A549 (cell line): Measurements from ENCODE around the gene ANXA3. TPM values are rescaled to one million over a fixed set of nuclear protein-coding genes. Genes with fewer than 3 reads are reported as not detected.

Experiments used
- ATAC-seq, 2 experiments: fragments of 200-7000 bp in 1 of 2; fragments of >200 bp in 1 of 2; cut with Nextera tagmentation in 1 of 2; cut with Tn5 transposase in 1 of 2; 3 replicates each; pipeline versions ENCODE4 v1.8.0 to v1.9.1; 2018 to 2020; ENCODE audit warnings: mild to moderate bottlenecking in 1 of 2, moderate library complexity in 1 of 2
- CTCF ChIA-PET: fragments of 300-600 bp; sonication (Branson Sonifier 250); formaldehyde crosslinking; extraction: SDS; loops from one replicate; lab custom pipeline; 2021; ENCODE audit warnings: antibody characterized with exemption, inconsistent platforms; lab: Yijun Ruan, JAX
- POLR2A ChIA-PET: fragments of 350-600 bp; formaldehyde crosslinking; extraction: SDS; loops from one replicate; lab custom pipeline; 2021; ENCODE audit warnings: antibody characterized with exemption, inconsistent platforms; lab: Yijun Ruan, JAX
- DNase-seq, 2 experiments: peaks; one replicate each; pipeline versions ENCODE4 v3.0.0 to v3.0.0-alpha.2; 2011 to 2016; ENCODE audit warnings: low read depth in 1 of 2, low spot score in 1 of 2
- FAIRE-seq: peaks from 2 replicates; lab custom pipeline; 2011; peaks lifted over from hg19 to GRCh38; lab: Jason Lieb, UNC
- H3K27ac ChIP-seq, 2 experiments: fragments of >200 bp; sonication (Bioruptor Twin); formaldehyde crosslinking; 3 replicates each; pipeline ENCODE4 v1.5.1; 2016 to 2017
- H3K4me1 ChIP-seq: fragments of >200 bp; sonication (Bioruptor Twin); formaldehyde crosslinking; 3 replicates; pipeline ENCODE4 v1.6.1; 2016
- H3K4me2 ChIP-seq: fragments of >200 bp; sonication (Bioruptor Twin); formaldehyde crosslinking; 3 replicates; pipeline ENCODE4 v1.6.1; 2016
- H3K4me3 ChIP-seq: fragments of >200 bp; sonication (Bioruptor Twin); formaldehyde crosslinking; 3 replicates; pipeline ENCODE4 v1.5.1; 2016
- H3K9me3 ChIP-seq: fragments of >200 bp; sonication (Bioruptor Twin); formaldehyde crosslinking; 3 replicates; pipeline ENCODE4 v1.6.1; 2016
- CHD4 ChIP-seq: fragments of 200-600 bp; sonication (generic); IDR thresholded peaks from 2 replicates; pipeline ENCODE4 v1.6.1; 2016; ENCODE audit warnings: antibody characterized with exemption, mild to moderate bottlenecking, borderline replicate concordance
- EHF ChIP-seq: fragments of 250-450 bp; sonication (Bioruptor Pico); IDR thresholded peaks from 2 replicates; pipeline ENCODE4 v1.5.0; 2020; ENCODE audit warnings: mild to moderate bottlenecking
- EHMT2 ChIP-seq: fragments of 200-600 bp; sonication (generic); IDR thresholded peaks from 2 replicates; pipeline ENCODE4 v1.6.1; 2016; ENCODE audit warnings: antibody characterized with exemption, low read depth, mild to moderate bottlenecking, moderate library complexity
- FOSB ChIP-seq: fragments of 250-450 bp; sonication (Bioruptor Pico); IDR thresholded peaks from 2 replicates; pipeline ENCODE4 v1.5.0; 2020; ENCODE audit warnings: mild to moderate bottlenecking, moderate library complexity
- FOXS1 ChIP-seq: fragments of 250-450 bp; sonication (Bioruptor Pico); IDR thresholded peaks from 2 replicates; pipeline ENCODE4 v1.5.0; 2020; ENCODE audit warnings: mild to moderate bottlenecking, moderate library complexity
- GATA3 ChIP-seq: IDR thresholded peaks from 2 replicates; pipeline ENCODE4 v1.6.1; 2012; ENCODE audit warnings: borderline replicate concordance
- HOXB5 ChIP-seq: fragments of 250-450 bp; sonication (Bioruptor Pico); IDR thresholded peaks from 2 replicates; pipeline ENCODE4 v1.5.0; 2020; ENCODE audit warnings: mild to moderate bottlenecking, moderate library complexity
- JUNB ChIP-seq: fragments of >200 bp; sonication (Bioruptor Twin); formaldehyde crosslinking; IDR thresholded peaks from 2 replicates; pipeline ENCODE4 v1.6.1; 2016
- KDM1A ChIP-seq: fragments of 200-600 bp; sonication (generic); IDR thresholded peaks from 2 replicates; pipeline ENCODE4 v1.6.1; 2016; ENCODE audit warnings: low read depth, mild to moderate bottlenecking
- KDM5A ChIP-seq: fragments of 200-600 bp; sonication (generic); IDR thresholded peaks from 2 replicates; pipeline ENCODE4 v1.6.1; 2016; ENCODE audit warnings: antibody characterized with exemption, mild to moderate bottlenecking
- MAZ ChIP-seq: fragments of 150-350 bp; IDR thresholded peaks from 2 replicates; pipeline ENCODE4 v1.6.1; 2014; ENCODE audit warnings: antibody characterized with exemption, low read depth, low read length, borderline replicate concordance
- NFE2L2 ChIP-seq: fragments of 150-350 bp; conservative IDR thresholded peaks from 2 replicates; pipeline ENCODE4 v1.6.1; 2014; ENCODE audit warnings: low read length
- POLR2A ChIP-seq: IDR thresholded peaks from 2 replicates; pipeline ENCODE4 v1.6.1; 2012; ENCODE audit warnings: mild to moderate bottlenecking, low read length
- POLR2AphosphoS2 ChIP-seq: conservative IDR thresholded peaks from 2 replicates; pipeline ENCODE4 v1.6.1; 2012; ENCODE audit warnings: low read length, improper control_type of control experiment, inconsistent platforms
- RAD21 ChIP-seq, 2 experiments: fragments of >200 bp in 1 of 2; sonication (Bioruptor Twin) in 1 of 2; formaldehyde crosslinking in 1 of 2; IDR thresholded peaks in 1 of 2; conservative IDR thresholded peaks in 1 of 2; 2 replicates in 1 of 2; 3 replicates in 1 of 2; pipeline ENCODE4 v1.6.1; 2012 to 2018; ENCODE audit warnings: inconsistent platforms in 1 of 2
- SMC3 ChIP-seq: fragments of >200 bp; sonication (Bioruptor Twin); formaldehyde crosslinking; IDR thresholded peaks from 3 replicates; pipeline ENCODE4 v1.6.1; 2018; ENCODE audit warnings: inconsistent platforms
- TFCP2L1 ChIP-seq: fragments of 250-450 bp; sonication (Bioruptor Pico); IDR thresholded peaks from 2 replicates; pipeline ENCODE4 v1.5.0; 2021; ENCODE audit warnings: mild to moderate bottlenecking
- TP53 ChIP-seq: fragments of 250-450 bp; sonication (Bioruptor Pico); IDR thresholded peaks from 2 replicates; pipeline ENCODE4 v1.5.0; 2021; ENCODE audit warnings: mild to moderate bottlenecking, moderate library complexity
- USF2 ChIP-seq: fragments of 450-650 bp; IDR thresholded peaks from 2 replicates; pipeline ENCODE4 v1.6.1; 2014; ENCODE audit warnings: antibody characterized with exemption
- ZC3H11A ChIP-seq: fragments of 450-650 bp; IDR thresholded peaks from 2 replicates; pipeline ENCODE4 v1.6.1; 2014; ENCODE audit warnings: antibody characterized with exemption, mild to moderate bottlenecking
- ZSCAN20 ChIP-seq: fragments of 250-450 bp; sonication (Bioruptor Pico); IDR thresholded peaks from 2 replicates; pipeline ENCODE4 v1.8.0; 2022; ENCODE audit warnings: mild to moderate bottlenecking, moderate library complexity
- WGBS: methylation state at CpG from one replicate; pipeline ENCODE4 v1.1.6; 2017; ENCODE audit errors: missing lambda C conversion rate; 5-methylcytosine and 5-hydroxymethylcytosine counted together
- polyA plus RNA-seq, 4 experiments: library from polyadenylated mRNA; depleted of rRNA in 3 of 4; stranded (reverse); fragments of >200 nt; fragmentation: RNase III in 1 of 4; extraction: RNeasy Plus Mini Kit Qiagen cat#74134 plus additional on column Dnase treatment in 1 of 4; gene quantifications; 2 replicates in 3 of 4; 3 replicates in 1 of 4; pipeline ENCODE4 v1.2.3, GENCODE V29; 2011 to 2017
- TF ChIP-seq, protein P1 (sequence below): fragments of >200 bp; sonication (Bioruptor Twin); formaldehyde crosslinking; IDR thresholded peaks from 2 replicates; pipeline ENCODE4 v1.6.1; 2016
- TF ChIP-seq, protein P2 (sequence below): fragments of 150-350 bp; IDR thresholded peaks from 2 replicates; pipeline ENCODE4 v1.6.1; 2014; ENCODE audit warnings: low read depth, mild to moderate bottlenecking, low read length
- TF ChIP-seq, protein P3 (sequence below): fragments of >200 bp; sonication (Bioruptor Twin); formaldehyde crosslinking; IDR thresholded peaks from 3 replicates; pipeline ENCODE4 v1.5.1; 2016
- TF ChIP-seq, protein P4 (sequence below): fragments of 200-600 bp; sonication (generic); IDR thresholded peaks from 2 replicates; pipeline ENCODE4 v1.6.1; 2016; ENCODE audit warnings: antibody characterized with exemption, mild to moderate bottlenecking, moderate library complexity

The ANXA3 gene
- polyA plus RNA-seq, 2 of the 4 experiments (the other 2 are of a cell fraction): 126 to 134 TPM

DNA sequence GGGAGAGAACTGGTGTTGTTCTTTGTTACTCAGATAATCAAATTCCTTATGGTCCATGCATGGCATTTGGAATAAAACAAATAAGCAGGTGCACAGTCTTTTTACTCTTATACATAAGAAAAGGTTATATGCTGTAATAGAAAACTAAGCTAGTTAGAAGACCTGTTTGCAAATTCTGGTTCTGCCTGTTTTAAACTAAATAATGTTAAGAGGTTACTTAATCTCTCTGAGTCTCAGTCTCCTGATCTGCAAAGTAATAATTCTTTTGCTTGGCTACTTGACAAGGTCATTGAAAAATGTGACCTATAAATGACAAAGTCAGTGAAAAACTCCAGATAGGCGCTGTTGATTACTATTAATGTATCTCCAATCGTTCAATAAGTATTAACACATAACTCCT is 42.5 kb upstream of the ANXA3 start:
- TF ChIP-seq JUNB (no peak), POLR2A (no peak), KDM5A (no peak), ZSCAN20 (CRISPR knock-in tag) (no peak), FOSB (CRISPR knock-in tag) (no peak), USF2 (no peak)
- TF ChIP-seq, protein P1, sequence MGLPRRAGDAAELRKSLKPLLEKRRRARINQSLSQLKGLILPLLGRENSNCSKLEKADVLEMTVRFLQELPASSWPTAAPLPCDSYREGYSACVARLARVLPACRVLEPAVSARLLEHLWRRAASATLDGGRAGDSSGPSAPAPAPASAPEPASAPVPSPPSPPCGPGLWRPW: no peak
- Histone ChIP-seq H3K9me3 (no peaks in the 10 kb centered on the region), H3K27ac (no peak overlapping the region), H3K4me3 (no peak overlapping the region), H3K4me2 (no peak overlapping the region), H3K4me1 (no peaks in the 10 kb centered on the region)
- POLR2A ChIA-PET: no interaction called here
- no peak for DNase-seq
- no peak for FAIRE-seq
- CTCF ChIA-PET: no interaction called here
- WGBS: 55% methylated on average over 2 of the region's 2 CpGs
- no peak for ATAC-seq

- Histone ChIP-seq H3K4me1 (no peaks in the 10 kb centered on the region), H3K9me3 (no peaks in the 10 kb centered on the region), H3K27ac (no peak overlapping the region), H3K4me3 (no peak overlapping the region), H3K4me2 (no peak overlapping the region)
- ChIA-PET CTCF (interaction anchor here (1.0 kb wide), 1 partner anchor 8 kb away, joined by 4 read pairs; no protein-coding TSS in a partner anchor), POLR2A (no interaction called here)
- no peak for TF ChIP-seq CHD4
- TF ChIP-seq, protein P2, sequence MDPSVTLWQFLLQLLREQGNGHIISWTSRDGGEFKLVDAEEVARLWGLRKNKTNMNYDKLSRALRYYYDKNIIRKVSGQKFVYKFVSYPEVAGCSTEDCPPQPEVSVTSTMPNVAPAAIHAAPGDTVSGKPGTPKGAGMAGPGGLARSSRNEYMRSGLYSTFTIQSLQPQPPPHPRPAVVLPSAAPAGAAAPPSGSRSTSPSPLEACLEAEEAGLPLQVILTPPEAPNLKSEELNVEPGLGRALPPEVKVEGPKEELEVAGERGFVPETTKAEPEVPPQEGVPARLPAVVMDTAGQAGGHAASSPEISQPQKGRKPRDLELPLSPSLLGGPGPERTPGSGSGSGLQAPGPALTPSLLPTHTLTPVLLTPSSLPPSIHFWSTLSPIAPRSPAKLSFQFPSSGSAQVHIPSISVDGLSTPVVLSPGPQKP: no peak
- no peak for TF ChIP-seq EHF
- no peak for TF ChIP-seq KDM1A
- TF ChIP-seq MAZ: no peak
- TF ChIP-seq TP53 (CRISPR knock-in tag): no peak
- no peak for TF ChIP-seq NFE2L2
- TF ChIP-seq USF2: no peak
- TF ChIP-seq KDM5A: no peak
- TF ChIP-seq HOXB5 (CRISPR knock-in tag): no peak
- TF ChIP-seq, protein P3, sequence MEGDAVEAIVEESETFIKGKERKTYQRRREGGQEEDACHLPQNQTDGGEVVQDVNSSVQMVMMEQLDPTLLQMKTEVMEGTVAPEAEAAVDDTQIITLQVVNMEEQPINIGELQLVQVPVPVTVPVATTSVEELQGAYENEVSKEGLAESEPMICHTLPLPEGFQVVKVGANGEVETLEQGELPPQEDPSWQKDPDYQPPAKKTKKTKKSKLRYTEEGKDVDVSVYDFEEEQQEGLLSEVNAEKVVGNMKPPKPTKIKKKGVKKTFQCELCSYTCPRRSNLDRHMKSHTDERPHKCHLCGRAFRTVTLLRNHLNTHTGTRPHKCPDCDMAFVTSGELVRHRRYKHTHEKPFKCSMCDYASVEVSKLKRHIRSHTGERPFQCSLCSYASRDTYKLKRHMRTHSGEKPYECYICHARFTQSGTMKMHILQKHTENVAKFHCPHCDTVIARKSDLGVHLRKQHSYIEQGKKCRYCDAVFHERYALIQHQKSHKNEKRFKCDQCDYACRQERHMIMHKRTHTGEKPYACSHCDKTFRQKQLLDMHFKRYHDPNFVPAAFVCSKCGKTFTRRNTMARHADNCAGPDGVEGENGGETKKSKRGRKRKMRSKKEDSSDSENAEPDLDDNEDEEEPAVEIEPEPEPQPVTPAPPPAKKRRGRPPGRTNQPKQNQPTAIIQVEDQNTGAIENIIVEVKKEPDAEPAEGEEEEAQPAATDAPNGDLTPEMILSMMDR: no peak
- no peak for ATAC-seq
- no peak for DNase-seq
- WGBS: 71% methylated on average over 1 of the region's 1 CpG
- no peak for FAIRE-seq
Observed at GRCh38 chr4:78510108-78510507, 41.5 kb upstream of the ANXA3 start.

DNA sequence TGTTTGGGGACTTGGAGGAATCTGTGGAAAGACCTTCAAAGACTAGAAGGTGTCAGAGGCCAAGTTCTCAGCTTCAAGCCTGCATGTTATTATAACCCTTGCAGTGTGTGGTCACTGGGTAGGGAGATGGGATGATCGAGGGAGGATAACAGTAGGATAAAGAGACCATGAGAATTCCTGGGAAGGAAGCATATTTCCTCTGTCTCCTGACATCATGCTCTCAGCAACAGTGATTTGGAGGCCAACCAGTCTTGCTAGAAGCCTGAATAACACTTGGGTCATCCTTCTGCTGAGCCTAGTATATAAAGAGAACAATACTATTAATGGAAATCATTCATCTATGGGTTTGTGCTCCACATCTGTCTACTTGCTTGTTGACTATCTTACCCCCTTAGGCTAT is 40.9 kb upstream of the ANXA3 start:
- Histone ChIP-seq H3K27ac (no peak overlapping the region), H3K4me1 (no peaks in the 10 kb centered on the region), H3K9me3 (no peaks in the 10 kb centered on the region), H3K4me3 (no peak overlapping the region), H3K4me2 (no peak overlapping the region)
- no peak for FAIRE-seq
- no peak for DNase-seq
- WGBS: 6% methylated on average over 1 of the region's 1 CpG
- POLR2A ChIA-PET: no interaction called here
- CTCF ChIA-PET: no interaction called here
- no peak for ATAC-seq
- TF ChIP-seq HOXB5 (CRISPR knock-in tag) (no peak), TFCP2L1 (no peak), POLR2AphosphoS2 (no peak), RAD21 (conservative IDR thresholded peaks at IDR 0.05 in 1 of 2, IDR thresholded peaks at IDR 0.05 in 1 of 2) (no peak), SMC3 (no peak), FOXS1 (CRISPR knock-in tag) (no peak), TP53 (CRISPR knock-in tag) (no peak), FOSB (CRISPR knock-in tag) (no peak), JUNB (no peak), EHMT2 (no peak), USF2 (no peak), NFE2L2 (no peak), ZC3H11A (no peak), GATA3 (no peak), KDM5A (no peak)
- TF ChIP-seq, protein P4, sequence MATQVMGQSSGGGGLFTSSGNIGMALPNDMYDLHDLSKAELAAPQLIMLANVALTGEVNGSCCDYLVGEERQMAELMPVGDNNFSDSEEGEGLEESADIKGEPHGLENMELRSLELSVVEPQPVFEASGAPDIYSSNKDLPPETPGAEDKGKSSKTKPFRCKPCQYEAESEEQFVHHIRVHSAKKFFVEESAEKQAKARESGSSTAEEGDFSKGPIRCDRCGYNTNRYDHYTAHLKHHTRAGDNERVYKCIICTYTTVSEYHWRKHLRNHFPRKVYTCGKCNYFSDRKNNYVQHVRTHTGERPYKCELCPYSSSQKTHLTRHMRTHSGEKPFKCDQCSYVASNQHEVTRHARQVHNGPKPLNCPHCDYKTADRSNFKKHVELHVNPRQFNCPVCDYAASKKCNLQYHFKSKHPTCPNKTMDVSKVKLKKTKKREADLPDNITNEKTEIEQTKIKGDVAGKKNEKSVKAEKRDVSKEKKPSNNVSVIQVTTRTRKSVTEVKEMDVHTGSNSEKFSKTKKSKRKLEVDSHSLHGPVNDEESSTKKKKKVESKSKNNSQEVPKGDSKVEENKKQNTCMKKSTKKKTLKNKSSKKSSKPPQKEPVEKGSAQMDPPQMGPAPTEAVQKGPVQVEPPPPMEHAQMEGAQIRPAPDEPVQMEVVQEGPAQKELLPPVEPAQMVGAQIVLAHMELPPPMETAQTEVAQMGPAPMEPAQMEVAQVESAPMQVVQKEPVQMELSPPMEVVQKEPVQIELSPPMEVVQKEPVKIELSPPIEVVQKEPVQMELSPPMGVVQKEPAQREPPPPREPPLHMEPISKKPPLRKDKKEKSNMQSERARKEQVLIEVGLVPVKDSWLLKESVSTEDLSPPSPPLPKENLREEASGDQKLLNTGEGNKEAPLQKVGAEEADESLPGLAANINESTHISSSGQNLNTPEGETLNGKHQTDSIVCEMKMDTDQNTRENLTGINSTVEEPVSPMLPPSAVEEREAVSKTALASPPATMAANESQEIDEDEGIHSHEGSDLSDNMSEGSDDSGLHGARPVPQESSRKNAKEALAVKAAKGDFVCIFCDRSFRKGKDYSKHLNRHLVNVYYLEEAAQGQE: no peak
